Stimulated activated naive CD8-positive, alpha-beta T cell treated with anti-CD3 and anti-CD28 coated beads, Interleukin-15, Interleukin-2, amounts not matched to agents 100 ng/mL and 50 ng/mL, for 24 hours (primary cell): ENCODE results near the gene HTT-AS.

Experiments used
- H3K27ac Mint-ChIP-seq: one replicate; pipeline ENCODE4 v1.8.0; 2021; ENCODE audit warnings: mild to moderate bottlenecking, mixed read lengths
- H3K27me3 Mint-ChIP-seq: one replicate; pipeline ENCODE4 v1.8.0; 2021; ENCODE audit warnings: mixed read lengths
- H3K36me3 Mint-ChIP-seq: one replicate; pipeline ENCODE4 v1.8.0; 2021; ENCODE audit warnings: low read depth, mixed read lengths
- H3K4me1 Mint-ChIP-seq: one replicate; pipeline ENCODE4 v1.8.0; 2021; ENCODE audit warnings: low read depth, mixed read lengths
- H3K4me3 Mint-ChIP-seq: one replicate; pipeline ENCODE4 v1.8.0; 2021; ENCODE audit warnings: mild to moderate bottlenecking, mixed read lengths
- H3K9me3 Mint-ChIP-seq: one replicate; pipeline ENCODE4 v1.8.0; 2021; ENCODE audit warnings: mixed read lengths

HTT-AS gene

GRCh38 chr4:3031357-3032082, 42.8 kb downstream of the HTT-AS start:
- Mint-ChIP-seq H3K4me3 (no peak overlapping the region), H3K4me1 (no peaks in the 10 kb centered on the region), H3K27me3 (no peaks in the 10 kb centered on the region), H3K36me3 (no peaks in the 10 kb centered on the region), H3K27ac (no peak overlapping the region), H3K9me3 (no peaks in the 10 kb centered on the region)

GRCh38 chr4:3030566-3031356, 43.6 kb downstream of the HTT-AS start:
- Mint-ChIP-seq H3K27ac (no peak overlapping the region), H3K9me3 (no peaks in the 10 kb centered on the region), H3K4me3 (no peak overlapping the region), H3K4me1 (no peaks in the 10 kb centered on the region), H3K36me3 (no peaks in the 10 kb centered on the region), H3K27me3 (no peaks in the 10 kb centered on the region)

DNA sequence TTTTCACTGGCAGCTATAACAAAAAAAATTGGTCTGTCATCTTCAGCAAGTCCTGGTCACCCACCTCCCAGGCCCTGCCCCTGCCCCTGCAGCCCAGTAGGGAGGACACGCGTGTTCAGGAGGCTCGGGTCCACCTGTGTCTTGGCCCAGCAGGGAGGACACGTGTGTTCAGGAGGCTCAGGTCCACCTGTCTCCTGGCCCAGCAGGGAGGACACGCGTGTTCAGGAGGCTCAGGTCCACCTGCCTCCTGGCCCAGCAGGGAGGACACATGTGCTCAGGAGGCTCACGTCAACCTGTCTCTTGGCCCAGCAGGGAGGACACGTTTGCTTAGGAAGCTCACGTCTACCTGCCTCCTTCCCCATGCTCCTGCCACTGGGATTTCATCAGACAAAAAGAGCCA, 44.9 kb downstream of the HTT-AS start:
- Mint-ChIP-seq H3K27me3 (no peaks in the 10 kb centered on the region), H3K4me3 (no peak overlapping the region), H3K9me3 (no peaks in the 10 kb centered on the region), H3K4me1 (no peaks in the 10 kb centered on the region), H3K36me3 (no peaks in the 10 kb centered on the region), H3K27ac (no peak overlapping the region)

GRCh38 chr4:3026540-3026939, 47.8 kb downstream of the HTT-AS start:
- H3K4me3 Mint-ChIP-seq: no peak overlapping the region
- H3K27ac Mint-ChIP-seq: no peak overlapping the region
- peaks cover 4% of the 10 kb centered on the region for H3K9me3 Mint-ChIP-seq
- H3K36me3 Mint-ChIP-seq: no peaks in the 10 kb centered on the region
- H3K27me3 Mint-ChIP-seq: no peaks in the 10 kb centered on the region
- H3K4me1 Mint-ChIP-seq: peaks cover 3% of the 10 kb centered on the region

DNA sequence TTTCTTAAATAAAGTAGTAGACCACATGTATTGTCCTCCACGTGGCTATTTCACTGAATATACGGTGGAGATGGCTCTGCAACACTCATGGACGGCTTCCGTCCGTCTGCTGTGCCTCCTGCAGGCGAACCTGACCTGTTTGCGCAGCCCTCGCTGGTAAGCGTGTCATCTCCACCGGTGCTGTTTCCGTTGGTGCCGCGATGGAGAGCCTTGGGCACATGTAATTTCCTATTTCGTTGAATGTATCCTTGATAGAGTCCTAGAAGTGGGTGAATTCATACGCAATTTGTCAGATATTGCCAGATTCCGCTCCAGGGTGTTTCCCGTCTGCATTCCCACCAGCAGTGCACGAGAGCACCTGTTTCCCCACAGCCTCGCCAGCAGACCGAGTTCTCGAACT, 48.5 kb downstream of the HTT-AS start:
- Mint-ChIP-seq H3K36me3 (no peaks in the 10 kb centered on the region), H3K4me3 (no peak overlapping the region), H3K27me3 (no peaks in the 10 kb centered on the region), H3K9me3 (peaks cover 4% of the 10 kb centered on the region), H3K4me1 (peaks cover 3% of the 10 kb centered on the region), H3K27ac (no peak overlapping the region)

GRCh38 chr4:3022651-3023050, 51.7 kb downstream of the HTT-AS start:
- H3K4me1 Mint-ChIP-seq: peaks cover 3% of the 10 kb centered on the region
- no peaks in the 10 kb centered on the region for H3K27me3 Mint-ChIP-seq
- H3K4me3 Mint-ChIP-seq: no peak overlapping the region
- peaks cover 4% of the 10 kb centered on the region for H3K9me3 Mint-ChIP-seq
- no peak overlapping the region for H3K27ac Mint-ChIP-seq
- no peaks in the 10 kb centered on the region for H3K36me3 Mint-ChIP-seq

- Mint-ChIP-seq H3K4me3 (no peak overlapping the region), H3K9me3 (peaks cover 4% of the 10 kb centered on the region), H3K36me3 (no peaks in the 10 kb centered on the region), H3K27ac (no peak overlapping the region), H3K27me3 (no peaks in the 10 kb centered on the region), H3K4me1 (peaks cover 3% of the 10 kb centered on the region)
Observed at GRCh38 chr4:3022112-3022511, 52.2 kb downstream of the HTT-AS start.

- Mint-ChIP-seq H3K4me3 (no peak overlapping the region), H3K27ac (no peak overlapping the region), H3K4me1 (peaks cover 3% of the 10 kb centered on the region), H3K9me3 (peaks cover 4% of the 10 kb centered on the region), H3K27me3 (no peaks in the 10 kb centered on the region), H3K36me3 (no peaks in the 10 kb centered on the region)
Observed at GRCh38 chr4:3021627-3022026, 52.7 kb downstream of the HTT-AS start.

GRCh38 chr4:3021127-3021526, 53.2 kb downstream of the HTT-AS start:
- Mint-ChIP-seq H3K4me3 (no peak overlapping the region), H3K4me1 (peaks cover 3% of the 10 kb centered on the region), H3K36me3 (no peaks in the 10 kb centered on the region), H3K27ac (no peak overlapping the region), H3K27me3 (no peaks in the 10 kb centered on the region), H3K9me3 (peaks cover 4% of the 10 kb centered on the region)

DNA sequence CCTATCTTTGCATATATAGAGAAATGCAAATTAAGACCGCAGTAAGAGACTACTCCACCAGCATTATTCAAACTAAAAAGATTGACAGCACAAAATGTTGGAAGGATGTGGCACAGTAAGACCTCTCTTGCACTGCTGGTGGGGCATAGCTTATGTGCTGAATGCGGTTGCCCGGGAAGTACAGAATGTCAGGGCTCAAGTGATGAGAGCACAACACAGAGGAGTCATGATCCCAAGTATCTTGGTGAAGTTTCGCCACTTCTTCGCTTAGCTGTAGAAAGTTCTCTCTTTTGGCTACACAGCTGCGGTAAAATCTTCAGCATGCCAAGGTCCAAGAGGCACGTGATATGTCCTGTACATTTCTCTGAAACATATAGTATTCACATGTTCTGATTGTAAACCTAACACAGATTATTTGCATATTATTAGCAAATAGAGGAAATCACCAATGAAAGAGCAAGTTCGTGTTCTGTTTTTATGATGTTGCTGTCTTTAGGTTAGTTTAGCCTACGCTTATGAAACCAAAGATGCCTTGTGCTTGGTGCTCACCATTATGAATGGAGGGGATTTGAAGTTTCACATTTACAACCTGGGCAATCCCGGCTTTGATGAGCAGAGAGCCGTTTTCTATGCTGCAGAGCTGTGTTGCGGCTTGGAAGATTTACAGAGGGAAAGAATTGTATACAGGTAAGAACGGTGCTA, 55.0 kb downstream of the HTT-AS start:
- peaks cover 3% of the 10 kb centered on the region for H3K4me1 Mint-ChIP-seq
- H3K36me3 Mint-ChIP-seq: no peaks in the 10 kb centered on the region
- peaks cover 4% of the 10 kb centered on the region for H3K9me3 Mint-ChIP-seq
- H3K27ac Mint-ChIP-seq: no peak overlapping the region
- H3K27me3 Mint-ChIP-seq: no peaks in the 10 kb centered on the region
- H3K4me3 Mint-ChIP-seq: no peak overlapping the region

DNA sequence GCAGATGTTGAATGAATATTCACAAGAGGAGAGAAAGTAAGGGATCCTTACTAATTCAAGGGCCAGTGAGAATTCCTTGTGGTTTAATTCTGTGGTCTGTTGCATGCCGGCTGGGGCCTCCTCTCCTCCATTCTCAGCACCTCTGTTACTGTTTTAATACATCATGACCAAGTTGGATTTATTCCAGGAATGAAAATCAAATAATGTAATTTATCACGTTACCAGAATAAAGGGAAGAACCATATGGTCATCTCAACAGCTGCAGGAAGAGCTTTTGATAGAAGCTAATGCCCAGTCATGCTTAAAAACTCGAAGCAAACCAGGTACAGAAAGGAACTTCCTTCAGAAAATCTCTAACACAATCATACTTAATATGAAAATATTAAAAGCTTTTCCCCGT, 56.8 kb downstream of the HTT-AS start:
- Mint-ChIP-seq H3K9me3 (no peaks in the 10 kb centered on the region), H3K36me3 (no peaks in the 10 kb centered on the region), H3K27ac (no peak overlapping the region), H3K27me3 (peaks cover 5% of the 10 kb centered on the region), H3K4me1 (peaks cover 6% of the 10 kb centered on the region), H3K4me3 (no peak overlapping the region)

DNA sequence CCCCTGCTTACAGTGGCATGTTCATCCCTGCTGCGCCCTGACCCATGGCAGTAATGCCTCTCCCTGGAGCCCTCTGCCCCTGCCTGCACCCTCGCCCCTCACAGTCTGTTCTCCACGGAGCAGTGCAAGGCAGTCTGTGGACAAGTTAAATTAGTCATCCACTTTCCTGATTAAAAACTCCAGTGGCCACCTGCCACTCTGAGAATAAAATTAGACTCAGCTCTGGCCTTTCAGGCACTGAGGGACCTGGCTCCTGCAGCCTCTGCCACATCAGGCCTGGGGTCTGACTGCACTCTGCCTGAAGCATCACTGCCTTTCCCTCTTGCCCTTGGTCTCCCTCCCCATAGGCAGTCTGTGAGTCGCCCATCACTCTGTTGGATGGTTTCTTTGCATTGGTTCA, 57.4 kb downstream of the HTT-AS start:
- Mint-ChIP-seq H3K9me3 (no peaks in the 10 kb centered on the region), H3K27ac (no peak overlapping the region), H3K27me3 (peaks cover 5% of the 10 kb centered on the region), H3K4me3 (no peak overlapping the region), H3K4me1 (peaks cover 4% of the 10 kb centered on the region), H3K36me3 (no peaks in the 10 kb centered on the region)

DNA sequence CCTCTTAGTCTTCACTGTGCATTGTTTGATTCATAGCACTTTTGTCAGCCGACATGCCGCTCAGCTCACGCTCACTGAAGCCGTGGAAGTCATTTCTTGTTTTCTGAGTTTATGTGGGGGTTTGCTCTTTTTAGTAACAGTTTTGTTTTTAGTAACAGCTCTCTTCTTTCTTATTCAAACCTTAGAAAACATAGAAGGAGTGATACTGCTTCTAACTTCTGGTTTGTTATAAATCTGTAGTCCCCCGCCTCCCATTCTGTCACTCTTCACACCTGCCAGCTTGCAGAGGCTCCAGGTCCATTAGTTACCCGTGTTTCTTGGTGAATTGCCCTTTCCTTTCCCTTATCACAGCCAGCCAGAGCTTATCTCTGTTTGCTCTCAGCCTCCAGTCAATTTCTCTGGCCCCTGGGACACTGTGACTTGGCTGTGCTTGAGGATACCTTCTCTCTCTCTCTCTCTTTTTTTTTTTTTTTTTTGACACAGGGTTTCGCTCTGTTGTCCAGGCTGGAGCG, 60.4 kb downstream of the HTT-AS start:
- H3K27ac Mint-ChIP-seq: no peak overlapping the region
- no peaks in the 10 kb centered on the region for H3K9me3 Mint-ChIP-seq
- H3K4me1 Mint-ChIP-seq: peaks cover 3% of the 10 kb centered on the region
- H3K36me3 Mint-ChIP-seq: no peaks in the 10 kb centered on the region
- H3K4me3 Mint-ChIP-seq: no peak overlapping the region
- peaks cover 5% of the 10 kb centered on the region for H3K27me3 Mint-ChIP-seq
